Measurements from ENCODE around the gene RBM47.
A peak's percentile ranks its signal among the peaks of the same experiment; 100 is the strongest.

RBM47 gene

DNA sequence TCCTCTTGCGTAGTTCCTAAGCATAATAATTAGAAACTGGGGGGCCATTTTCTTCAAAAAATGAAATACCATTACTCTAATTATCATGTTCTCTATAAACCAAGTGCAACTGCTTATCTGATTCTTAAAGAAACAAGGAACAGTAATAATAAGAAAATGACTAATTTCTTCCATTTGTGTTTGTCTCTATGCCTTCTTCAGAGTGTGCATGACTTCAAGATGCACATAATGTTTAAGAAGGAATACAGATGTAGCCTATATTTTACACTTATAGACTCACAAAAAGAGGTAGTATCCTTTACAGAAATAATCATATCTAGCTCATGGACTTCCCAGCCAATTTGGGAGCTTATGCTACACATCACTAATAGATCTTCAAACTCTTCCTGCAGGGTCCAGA lies 162.9 kb downstream of the RBM47 start:
- TF ChIP-seq, protein P1, sequence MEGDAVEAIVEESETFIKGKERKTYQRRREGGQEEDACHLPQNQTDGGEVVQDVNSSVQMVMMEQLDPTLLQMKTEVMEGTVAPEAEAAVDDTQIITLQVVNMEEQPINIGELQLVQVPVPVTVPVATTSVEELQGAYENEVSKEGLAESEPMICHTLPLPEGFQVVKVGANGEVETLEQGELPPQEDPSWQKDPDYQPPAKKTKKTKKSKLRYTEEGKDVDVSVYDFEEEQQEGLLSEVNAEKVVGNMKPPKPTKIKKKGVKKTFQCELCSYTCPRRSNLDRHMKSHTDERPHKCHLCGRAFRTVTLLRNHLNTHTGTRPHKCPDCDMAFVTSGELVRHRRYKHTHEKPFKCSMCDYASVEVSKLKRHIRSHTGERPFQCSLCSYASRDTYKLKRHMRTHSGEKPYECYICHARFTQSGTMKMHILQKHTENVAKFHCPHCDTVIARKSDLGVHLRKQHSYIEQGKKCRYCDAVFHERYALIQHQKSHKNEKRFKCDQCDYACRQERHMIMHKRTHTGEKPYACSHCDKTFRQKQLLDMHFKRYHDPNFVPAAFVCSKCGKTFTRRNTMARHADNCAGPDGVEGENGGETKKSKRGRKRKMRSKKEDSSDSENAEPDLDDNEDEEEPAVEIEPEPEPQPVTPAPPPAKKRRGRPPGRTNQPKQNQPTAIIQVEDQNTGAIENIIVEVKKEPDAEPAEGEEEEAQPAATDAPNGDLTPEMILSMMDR (IDR thresholded peaks at IDR 0.05; ENCODE audit: extremely low read depth, insufficient read depth, missing control alignments), result no peak
- in situ Hi-C loops (cut with MboI; ENCODE audit: low pct_unique_long_range_greater_than_20kb, low sequenced_read_pairs, unreplicated experiment), result no loop called here
- peak; percentile 15 for DNase-seq (ENCODE audit: low spot score)

DNA sequence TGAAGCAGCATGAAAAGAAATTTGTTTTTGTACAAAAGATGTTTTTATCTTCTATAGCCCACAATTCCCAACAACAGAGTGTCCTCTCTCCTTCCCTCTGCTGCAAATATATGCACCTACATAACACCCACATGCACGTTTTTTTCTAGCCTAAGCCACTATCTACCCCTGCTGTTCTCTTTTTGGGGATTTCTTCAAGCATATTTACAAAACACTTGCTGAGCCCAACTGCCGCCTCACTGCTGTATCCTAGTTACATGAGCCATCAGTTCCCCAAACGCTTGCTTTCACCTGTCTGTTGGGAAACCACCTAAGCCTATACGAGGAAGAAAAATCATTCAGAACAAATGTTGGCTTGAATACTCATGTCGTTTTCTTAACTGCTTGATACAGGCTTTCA lies 167.3 kb downstream of the RBM47 start:
- DNase-seq (ENCODE audit: low spot score), result peak; percentile 59
- TF ChIP-seq, protein P1 (IDR thresholded peaks at IDR 0.05; ENCODE audit: extremely low read depth, insufficient read depth, missing control alignments), result peak; percentile 20
- in situ Hi-C loops (cut with MboI; ENCODE audit: low pct_unique_long_range_greater_than_20kb, low sequenced_read_pairs, unreplicated experiment), result no loop called here

DNA sequence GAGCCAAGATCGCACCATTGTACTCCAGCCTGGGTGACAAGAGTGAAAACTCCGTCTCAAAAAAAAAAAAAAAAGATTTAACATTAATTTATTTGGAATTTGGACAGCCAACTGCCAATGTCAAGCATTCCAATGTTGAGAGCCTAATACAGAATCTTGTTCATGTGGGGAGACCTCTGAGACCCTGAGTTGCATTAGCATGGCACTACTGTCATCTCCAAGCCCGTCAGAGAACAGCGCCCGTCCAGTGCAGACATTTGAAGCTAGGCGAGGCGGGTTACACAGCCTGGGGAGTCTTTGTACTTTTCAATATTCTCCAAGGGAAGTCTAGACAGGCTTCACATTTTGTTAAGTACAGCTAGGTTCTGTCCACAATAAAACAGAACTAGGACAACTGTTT lies 167.8 kb downstream of the RBM47 start:
- no peak for DNase-seq (ENCODE audit: low spot score)
- TF ChIP-seq, protein P1 (IDR thresholded peaks at IDR 0.05; ENCODE audit: extremely low read depth, insufficient read depth, missing control alignments), result no peak
- in situ Hi-C loops (cut with MboI; ENCODE audit: low pct_unique_long_range_greater_than_20kb, low sequenced_read_pairs, unreplicated experiment), result no loop called here

DNA sequence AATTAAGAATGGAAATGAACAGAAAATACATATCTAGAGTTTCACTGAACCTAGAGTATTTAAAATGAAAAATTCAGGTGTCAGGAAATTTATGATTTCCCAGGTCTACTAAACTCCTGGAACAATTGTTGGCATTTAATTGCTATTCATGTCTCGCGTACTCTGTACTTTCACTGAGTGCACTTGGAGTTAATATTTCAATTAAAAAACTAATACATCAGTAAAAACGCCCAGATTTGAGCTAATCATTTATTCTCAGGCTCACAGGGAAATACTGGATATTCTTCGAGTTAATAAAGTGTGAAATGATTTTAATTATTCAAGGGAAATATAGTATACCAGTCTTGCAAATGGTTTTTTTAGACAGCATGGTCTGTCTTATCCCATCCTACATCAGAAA lies 168.6 kb downstream of the RBM47 start:
- TF ChIP-seq, protein P1 (IDR thresholded peaks at IDR 0.05; ENCODE audit: extremely low read depth, insufficient read depth, missing control alignments), result no peak
- no peak for DNase-seq (ENCODE audit: low spot score)
- in situ Hi-C loops (cut with MboI; ENCODE audit: low pct_unique_long_range_greater_than_20kb, low sequenced_read_pairs, unreplicated experiment), result no loop called here

DNA sequence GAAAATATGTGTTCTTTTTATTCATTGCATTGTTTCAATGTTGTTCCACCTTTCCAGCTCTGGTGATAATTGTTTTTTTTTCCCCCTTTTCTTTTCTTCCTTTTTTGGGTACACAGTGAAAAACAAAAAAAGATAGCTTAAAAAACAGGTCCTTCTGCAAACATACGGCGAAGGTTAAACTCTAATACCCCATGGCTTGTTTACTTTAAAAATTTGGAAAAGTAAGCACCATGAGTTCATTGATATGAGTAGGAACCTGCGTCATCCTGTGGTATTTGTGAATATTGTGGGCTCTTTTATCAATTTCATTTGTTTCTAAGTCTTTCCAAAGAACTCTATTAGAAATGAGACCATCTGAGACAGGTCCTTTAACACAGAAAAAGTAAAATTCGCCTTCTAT lies 171.0 kb downstream of the RBM47 start:
- in situ Hi-C loops (cut with MboI; ENCODE audit: low pct_unique_long_range_greater_than_20kb, low sequenced_read_pairs, unreplicated experiment), result no loop called here
- no peak for DNase-seq (ENCODE audit: low spot score)
- TF ChIP-seq, protein P1 (IDR thresholded peaks at IDR 0.05; ENCODE audit: extremely low read depth, insufficient read depth, missing control alignments), result no peak

DNA sequence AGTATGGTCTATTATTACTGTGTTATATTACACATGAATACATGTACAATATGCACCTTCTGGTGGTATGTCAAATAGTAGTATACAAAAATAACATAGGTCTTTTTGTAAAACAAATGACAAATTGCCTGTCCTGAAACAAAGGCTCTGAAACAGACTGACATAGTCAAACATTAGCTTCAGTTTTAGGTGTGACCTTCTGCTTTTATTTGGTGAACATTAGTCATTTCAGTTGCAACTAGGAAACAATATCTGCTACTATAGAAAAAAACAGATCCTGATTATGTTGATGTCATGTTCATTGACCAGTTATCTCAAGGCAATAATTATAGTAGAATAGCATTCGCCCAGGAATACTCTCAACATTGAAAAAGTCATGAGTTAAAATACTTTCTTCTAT lies 171.6 kb downstream of the RBM47 start:
- in situ Hi-C loops (cut with MboI; ENCODE audit: low pct_unique_long_range_greater_than_20kb, low sequenced_read_pairs, unreplicated experiment), result no loop called here
- no peak for DNase-seq (ENCODE audit: low spot score)
- TF ChIP-seq, protein P1 (IDR thresholded peaks at IDR 0.05; ENCODE audit: extremely low read depth, insufficient read depth, missing control alignments), result no peak

DNA sequence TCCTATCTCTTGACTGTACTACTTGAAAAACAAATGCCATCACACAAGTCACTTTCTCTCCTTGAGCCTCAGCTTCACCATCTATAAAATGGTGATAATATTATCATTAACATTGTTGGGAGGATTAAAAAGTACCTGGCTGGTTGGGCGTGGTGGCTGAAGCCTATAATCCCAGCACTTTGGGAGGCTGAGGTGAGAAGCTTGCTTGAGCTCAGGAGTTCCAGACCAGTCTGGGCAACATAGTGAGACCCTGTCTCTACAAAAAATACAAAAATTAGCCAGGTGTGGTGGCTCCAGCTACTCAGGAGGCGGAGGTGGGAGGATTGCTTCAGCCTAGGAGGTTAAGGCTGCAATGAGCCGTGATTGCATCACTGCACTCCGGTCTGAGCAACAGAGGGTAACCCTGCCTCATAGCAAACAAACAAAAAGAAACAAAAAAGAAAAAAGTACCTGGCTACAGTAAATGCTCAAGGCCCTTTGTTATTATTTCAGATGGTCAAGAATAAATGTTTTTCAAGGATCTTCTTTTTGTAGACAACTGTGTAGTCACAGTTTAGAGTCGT lies 174.2 kb downstream of the RBM47 start:
- in situ Hi-C loops (cut with MboI; ENCODE audit: low pct_unique_long_range_greater_than_20kb, low sequenced_read_pairs, unreplicated experiment), result no loop called here
- TF ChIP-seq, protein P1 (IDR thresholded peaks at IDR 0.05; ENCODE audit: extremely low read depth, insufficient read depth, missing control alignments), result no peak
- no peak for DNase-seq (ENCODE audit: low spot score)

Measured in GM13977 (cell line).